T-helper 2 cell treated with Interferon-gamma antibody and Interleukin-4, amounts not matched to agents 5 μg/mL and 100 μg/mL, for 36 hours (primary cell): Measurements from ENCODE around the gene XPNPEP1.
"Not testable (repeated sequence)": the region's sequence is repeated elsewhere in the genome, so short reads cannot be mapped to it uniquely, and the experiment has no call there.

Experiments
- DNase-seq: peaks from one replicate; pipeline ENCODE4 v3.0.0; 2021; ENCODE audit warnings: low spot score
- H3K27ac Mint-ChIP-seq: one replicate; pipeline ENCODE4 v1.8.0; 2021; ENCODE audit warnings: mild to moderate bottlenecking, mixed read lengths
- H3K27me3 Mint-ChIP-seq: one replicate; pipeline ENCODE4 v1.8.0; 2021; ENCODE audit warnings: low read depth, mixed read lengths
- H3K36me3 Mint-ChIP-seq: one replicate; pipeline ENCODE4 v1.8.0; 2021; ENCODE audit warnings: low read depth, mixed read lengths
- H3K4me1 Mint-ChIP-seq: one replicate; pipeline ENCODE4 v1.8.0; 2021; ENCODE audit warnings: low read depth, mixed read lengths
- H3K4me3 Mint-ChIP-seq: one replicate; pipeline ENCODE4 v1.8.0; 2022; ENCODE audit warnings: mild to moderate bottlenecking, moderate library complexity, mixed read lengths
- H3K9me3 Mint-ChIP-seq: one replicate; pipeline ENCODE4 v1.8.0; 2021; ENCODE audit warnings: mixed read lengths

XPNPEP1 gene

GRCh38 chr10:109922358-109922975 is 844 bp downstream of the XPNPEP1 start:
- Mint-ChIP-seq H3K27me3 (peaks cover 7% of the 10 kb centered on the region), H3K4me1 (peaks cover 37% of the 10 kb centered on the region), H3K36me3 (peaks cover 17% of the 10 kb centered on the region), H3K9me3 (no peaks in the 10 kb centered on the region), H3K4me3 (peak overlapping the region; percentile 93), H3K27ac (peak overlapping the region; percentile 87)
- DNase-seq = no peak

- H3K4me3 Mint-ChIP-seq = no peak overlapping the region
- H3K36me3 Mint-ChIP-seq = peaks cover 23% of the 10 kb centered on the region
- DNase-seq = no peak
- peaks cover 54% of the 10 kb centered on the region for H3K4me1 Mint-ChIP-seq
- no peak overlapping the region for H3K27ac Mint-ChIP-seq
- no peaks in the 10 kb centered on the region for H3K27me3 Mint-ChIP-seq
- H3K9me3 Mint-ChIP-seq = no peaks in the 10 kb centered on the region
These were observed 3.3 kb downstream of the XPNPEP1 start for GRCh38 chr10:109920016-109920415.

GRCh38 chr10:109919220-109919619 is 4.1 kb downstream of the XPNPEP1 start:
- Mint-ChIP-seq H3K27me3 (no peaks in the 10 kb centered on the region), H3K9me3 (no peaks in the 10 kb centered on the region), H3K27ac (no peak overlapping the region), H3K4me3 (no peak overlapping the region), H3K4me1 (peaks cover 53% of the 10 kb centered on the region), H3K36me3 (peaks cover 28% of the 10 kb centered on the region)
- no peak for DNase-seq

GRCh38 chr10:109918707-109919106 is 4.6 kb downstream of the XPNPEP1 start:
- H3K36me3 Mint-ChIP-seq = peaks cover 33% of the 10 kb centered on the region
- not testable (repeated sequence) for DNase-seq, H3K4me3 Mint-ChIP-seq

GRCh38 chr10:109915566-109915965 is 7.7 kb downstream of the XPNPEP1 start:
- DNase-seq = no peak
- Mint-ChIP-seq H3K4me1 (peaks cover 58% of the 10 kb centered on the region), H3K9me3 (no peaks in the 10 kb centered on the region), H3K4me3 (peak overlapping the region; percentile 19), H3K27me3 (no peaks in the 10 kb centered on the region), H3K27ac (peak overlapping the region; percentile 77), H3K36me3 (peaks cover 49% of the 10 kb centered on the region)

More at GRCh38 chr10:109918707-109919106, 4.6 kb downstream of the XPNPEP1 start:
- not testable (repeated sequence) for H3K9me3 Mint-ChIP-seq, H3K27me3 Mint-ChIP-seq, H3K27ac Mint-ChIP-seq
- H3K4me1 Mint-ChIP-seq = peaks cover 54% of the 10 kb centered on the region

- Mint-ChIP-seq H3K27me3 (no peaks in the 10 kb centered on the region), H3K36me3 (peaks cover 52% of the 10 kb centered on the region), H3K9me3 (no peaks in the 10 kb centered on the region), H3K4me3 (peak overlapping the region; percentile 19), H3K4me1 (peaks cover 60% of the 10 kb centered on the region), H3K27ac (peak overlapping the region; percentile 77)
- peak; percentile 49 for DNase-seq
These were observed 8.3 kb downstream of the XPNPEP1 start for GRCh38 chr10:109914966-109915365.

GRCh38 chr10:109913306-109913892 is 9.9 kb downstream of the XPNPEP1 start:
- DNase-seq = no peak
- peaks cover 63% of the 10 kb centered on the region for H3K4me1 Mint-ChIP-seq
- no peak overlapping the region for H3K27ac Mint-ChIP-seq

GRCh38 chr10:109912335-109913281 is 10.7 kb downstream of the XPNPEP1 start:
- no peak overlapping the region for H3K4me3 Mint-ChIP-seq
- no peaks in the 10 kb centered on the region for H3K9me3 Mint-ChIP-seq
- H3K4me1 Mint-ChIP-seq = peaks cover 63% of the 10 kb centered on the region
- peak overlapping the region; percentile 13 for H3K27ac Mint-ChIP-seq
- DNase-seq = no peak
- no peaks in the 10 kb centered on the region for H3K27me3 Mint-ChIP-seq
- peaks cover 57% of the 10 kb centered on the region for H3K36me3 Mint-ChIP-seq

More at GRCh38 chr10:109913306-109913892, 9.9 kb downstream of the XPNPEP1 start:
- Mint-ChIP-seq H3K36me3 (peaks cover 53% of the 10 kb centered on the region), H3K9me3 (no peaks in the 10 kb centered on the region), H3K4me3 (no peak overlapping the region), H3K27me3 (no peaks in the 10 kb centered on the region)

- DNase-seq = no peak
- H3K4me1 Mint-ChIP-seq = peaks cover 63% of the 10 kb centered on the region
- H3K36me3 Mint-ChIP-seq = peaks cover 64% of the 10 kb centered on the region
- no peak overlapping the region for H3K27ac Mint-ChIP-seq
- H3K27me3 Mint-ChIP-seq = no peaks in the 10 kb centered on the region
- no peak overlapping the region for H3K4me3 Mint-ChIP-seq
- H3K9me3 Mint-ChIP-seq = no peaks in the 10 kb centered on the region
These were observed 11.4 kb downstream of the XPNPEP1 start for GRCh38 chr10:109911903-109912302.

GRCh38 chr10:109906316-109906715 is 17.0 kb downstream of the XPNPEP1 start:
- Mint-ChIP-seq H3K4me1 (peaks cover 52% of the 10 kb centered on the region), H3K9me3 (no peaks in the 10 kb centered on the region), H3K36me3 (peaks cover 68% of the 10 kb centered on the region), H3K27me3 (no peaks in the 10 kb centered on the region), H3K27ac (peak overlapping the region; percentile 12), H3K4me3 (no peak overlapping the region)
- DNase-seq = no peak

- Mint-ChIP-seq H3K36me3 (peaks cover 64% of the 10 kb centered on the region), H3K4me3 (peak overlapping the region; percentile 13), H3K27ac (peak overlapping the region; percentile 75), H3K4me1 (peaks cover 45% of the 10 kb centered on the region), H3K27me3 (no peaks in the 10 kb centered on the region), H3K9me3 (no peaks in the 10 kb centered on the region)
- DNase-seq = no peak
These were observed 18.9 kb downstream of the XPNPEP1 start for GRCh38 chr10:109904397-109904796.

- H3K4me3 Mint-ChIP-seq = peak overlapping the region; percentile 70
- H3K4me1 Mint-ChIP-seq = peaks cover 46% of the 10 kb centered on the region
- peaks cover 69% of the 10 kb centered on the region for H3K36me3 Mint-ChIP-seq
- H3K9me3 Mint-ChIP-seq = no peaks in the 10 kb centered on the region
- H3K27ac Mint-ChIP-seq = peak overlapping the region; percentile 89
- H3K27me3 Mint-ChIP-seq = no peaks in the 10 kb centered on the region
- DNase-seq = no peak
These were observed 20.0 kb downstream of the XPNPEP1 start for GRCh38 chr10:109902992-109903947.
